Transverse colon (tissue), 4 donors: ENCODE measurements around the gene ABCG8. TPM values are rescaled to one million over a fixed set of nuclear protein-coding genes. Genes with fewer than 3 reads are reported as not detected.

Experiments
- DNase-seq: peaks from one replicate; pipeline ENCODE4 v3.0.0-alpha.2; 2019
- H3K27ac ChIP-seq, 4 donors: fragments of 200-600 bp; sonication (generic); 2 replicates each; pipeline ENCODE4 v1.5.1; 2016 to 2018; ENCODE audit warnings: inconsistent platforms in 4 of 4
- H3K27me3 ChIP-seq: fragments of 200-600 bp; sonication (generic); 2 replicates; pipeline ENCODE4 v1.5.1; 2017; ENCODE audit warnings: inconsistent platforms
- H3K36me3 ChIP-seq, 4 donors: fragments of 200-600 bp; sonication (generic); 2 replicates each; pipeline ENCODE4 v1.5.1; 2017 to 2019; ENCODE audit warnings: inconsistent platforms in 4 of 4
- H3K4me1 ChIP-seq, 4 donors: fragments of 200-600 bp; sonication (generic); 2 replicates each; pipeline ENCODE4 v1.5.1; 2017 to 2020; ENCODE audit warnings: inconsistent platforms in 4 of 4
- H3K4me3 ChIP-seq, 4 donors: fragments of 200-600 bp; sonication (generic); 1 replicate in 1 of 4; 2 replicates in 3 of 4; pipeline versions ENCODE4 v1.5.1 to v1.6.1; 2017 to 2019; ENCODE audit warnings: inconsistent platforms in 4 of 4
- H3K9me3 ChIP-seq, 2 donors: fragments of 200-600 bp; sonication (generic); 2 replicates each; pipeline ENCODE4 v1.5.1; 2017 to 2019; ENCODE audit warnings: inconsistent platforms in 2 of 2
- EP300 ChIP-seq: sonication (generic); formaldehyde crosslinking; IDR thresholded peaks from one replicate; pipeline ENCODE4 v1.6.1; 2017; ENCODE audit warnings: antibody characterized with exemption, low read depth
- POLR2A ChIP-seq: fragments of 450-650 bp; IDR thresholded peaks from one replicate; pipeline ENCODE4 v1.6.1; 2016; ENCODE audit warnings: antibody characterized with exemption, mild to moderate bottlenecking, moderate library complexity
- POLR2AphosphoS5 ChIP-seq, 3 donors: sonication (generic); formaldehyde crosslinking; IDR thresholded peaks; one replicate each; pipeline ENCODE4 v1.6.1; 2016; ENCODE audit warnings: antibody characterized with exemption in 3 of 3
- WGBS, 2 donors: methylation state at CpG; one replicate each; pipeline ENCODE4 v1.1.5; 2018; ENCODE audit warnings: low coverage in 1 of 2; 5-methylcytosine and 5-hydroxymethylcytosine counted together
- in situ Hi-C, 4 donors: fragments of 200-750 bp; cut with MboI; loops; one replicate each; pipeline versions ENCODE4 v1.15.0 to v1.15.1; 2017; ENCODE audit warnings: low sequenced_read_pairs in 3 of 4, low pct_ligation_motif_present in 1 of 4, low pct_unique_long_range_greater_than_20kb in 1 of 4
- intact Hi-C: fragments of 100-400 bp; cut with DNase I; formaldehyde crosslinking; loops from one replicate; pipeline ENCODE4 v1.15.1; 2023; ENCODE audit warnings: low total_unique reads
- total RNA-seq, 4 donors: library from RNA; depleted of rRNA; stranded (reverse); fragments of >200 nt; gene quantifications; one replicate each; pipeline ENCODE4 v1.1.0, GENCODE V29; 2016
- TF ChIP-seq, protein P1 (sequence below), 5 experiments: fragments of 200-600 bp in 3 of 5; fragments of 450-650 bp in 2 of 5; sonication (generic) in 3 of 5; IDR thresholded peaks; 1 replicate in 2 of 5; 2 replicates in 3 of 5; pipeline ENCODE4 v1.5.1; 2016 to 2017; ENCODE audit warnings: antibody characterized with exemption in 5 of 5, inconsistent platforms in 3 of 5, mild to moderate bottlenecking in 2 of 5, moderate library complexity in 1 of 5

The ABCG8 gene
- total RNA-seq, 4 donors from 2014 or later, result 0.41 TPM; not detected in 3

DNA sequence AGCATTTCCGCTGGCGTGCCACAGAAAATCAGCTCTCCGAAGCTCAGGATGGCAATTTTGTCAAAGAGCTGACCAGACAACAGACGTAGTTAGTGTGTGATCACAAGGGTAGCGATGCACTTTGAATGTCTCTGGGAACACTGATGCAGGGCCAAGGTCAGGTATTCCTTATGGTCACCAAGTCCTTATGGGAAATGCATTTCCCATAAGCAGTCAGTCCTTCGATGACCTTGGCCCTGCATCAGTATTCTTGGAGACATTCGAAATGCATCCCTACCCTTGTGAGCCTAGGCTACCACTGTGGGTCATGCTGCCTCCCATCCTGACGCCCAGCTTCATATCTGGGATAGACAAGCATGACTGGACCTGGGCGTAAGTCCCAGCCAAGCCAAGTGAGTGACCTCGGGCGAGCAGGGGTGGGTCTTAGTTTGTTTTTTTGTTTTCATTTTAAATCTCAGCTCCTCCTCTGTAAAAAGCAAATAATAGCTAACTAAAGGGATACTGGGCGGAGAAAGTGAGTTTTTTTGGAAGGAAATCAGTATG, 13.7 kb upstream of the ABCG8 start:
- no peaks in the 10 kb centered on the region for H3K36me3 ChIP-seq
- H3K4me1 ChIP-seq, result peaks cover 0 to 2% (median under 1%) of the 10 kb centered on the region in 4 donors
- TF ChIP-seq POLR2AphosphoS5 (IDR thresholded peaks at IDR 0.05) (no peak), POLR2A (no peak), EP300 (no peak)
- TF ChIP-seq, protein P1, sequence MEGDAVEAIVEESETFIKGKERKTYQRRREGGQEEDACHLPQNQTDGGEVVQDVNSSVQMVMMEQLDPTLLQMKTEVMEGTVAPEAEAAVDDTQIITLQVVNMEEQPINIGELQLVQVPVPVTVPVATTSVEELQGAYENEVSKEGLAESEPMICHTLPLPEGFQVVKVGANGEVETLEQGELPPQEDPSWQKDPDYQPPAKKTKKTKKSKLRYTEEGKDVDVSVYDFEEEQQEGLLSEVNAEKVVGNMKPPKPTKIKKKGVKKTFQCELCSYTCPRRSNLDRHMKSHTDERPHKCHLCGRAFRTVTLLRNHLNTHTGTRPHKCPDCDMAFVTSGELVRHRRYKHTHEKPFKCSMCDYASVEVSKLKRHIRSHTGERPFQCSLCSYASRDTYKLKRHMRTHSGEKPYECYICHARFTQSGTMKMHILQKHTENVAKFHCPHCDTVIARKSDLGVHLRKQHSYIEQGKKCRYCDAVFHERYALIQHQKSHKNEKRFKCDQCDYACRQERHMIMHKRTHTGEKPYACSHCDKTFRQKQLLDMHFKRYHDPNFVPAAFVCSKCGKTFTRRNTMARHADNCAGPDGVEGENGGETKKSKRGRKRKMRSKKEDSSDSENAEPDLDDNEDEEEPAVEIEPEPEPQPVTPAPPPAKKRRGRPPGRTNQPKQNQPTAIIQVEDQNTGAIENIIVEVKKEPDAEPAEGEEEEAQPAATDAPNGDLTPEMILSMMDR (IDR thresholded peaks at IDR 0.05), result no peak
- no peak overlapping the region for H3K4me3 ChIP-seq
- no peaks in the 10 kb centered on the region for H3K9me3 ChIP-seq
- intact Hi-C loops, result no loop called here
- H3K27ac ChIP-seq, result no peak overlapping the region
- in situ Hi-C loops, result no loop called here
- 86 to 87% methylated on average over 10 to 12 of the region's 12 CpGs for WGBS, 2 donors
- H3K27me3 ChIP-seq, result peaks cover 5% of the 10 kb centered on the region
- DNase-seq, result no peak

DNA sequence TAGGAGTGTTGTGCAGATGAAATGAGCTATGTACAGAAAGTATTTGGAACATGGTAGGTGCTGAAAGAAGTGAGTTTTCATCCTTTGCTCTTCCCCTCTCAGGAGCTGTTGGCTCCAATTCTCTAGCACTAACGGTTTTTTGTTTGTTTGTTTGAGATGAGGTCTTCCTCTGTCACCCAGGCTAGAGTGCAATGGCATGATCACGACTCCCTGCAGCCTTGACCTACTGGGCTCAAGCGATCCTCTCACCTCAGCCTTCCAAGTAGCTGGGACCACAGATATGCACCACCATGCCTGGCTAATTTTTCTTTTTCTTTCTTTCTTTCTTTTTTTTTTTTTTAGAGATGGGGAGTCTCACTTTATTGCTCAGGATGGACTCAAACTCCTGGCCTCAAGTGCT, 12.9 kb upstream of the ABCG8 start:
- Histone ChIP-seq H3K27ac (no peak overlapping the region), H3K9me3 (no peaks in the 10 kb centered on the region), H3K4me1 (no peaks in the 10 kb centered on the region), H3K27me3 (peaks cover 12% of the 10 kb centered on the region), H3K4me3 (no peak overlapping the region), H3K36me3 (no peaks in the 10 kb centered on the region)
- in situ Hi-C loops (no loop called here), intact Hi-C loops (no loop called here)
- TF ChIP-seq POLR2AphosphoS5 (IDR thresholded peaks at IDR 0.05), result no peak
- TF ChIP-seq EP300, result no peak
- TF ChIP-seq, protein P1 (IDR thresholded peaks at IDR 0.05), result no peak
- TF ChIP-seq POLR2A, result no peak
- no peak for DNase-seq
- WGBS, 2 donors, result 74 to 86% methylated on average over 3 of the region's 3 CpGs

DNA sequence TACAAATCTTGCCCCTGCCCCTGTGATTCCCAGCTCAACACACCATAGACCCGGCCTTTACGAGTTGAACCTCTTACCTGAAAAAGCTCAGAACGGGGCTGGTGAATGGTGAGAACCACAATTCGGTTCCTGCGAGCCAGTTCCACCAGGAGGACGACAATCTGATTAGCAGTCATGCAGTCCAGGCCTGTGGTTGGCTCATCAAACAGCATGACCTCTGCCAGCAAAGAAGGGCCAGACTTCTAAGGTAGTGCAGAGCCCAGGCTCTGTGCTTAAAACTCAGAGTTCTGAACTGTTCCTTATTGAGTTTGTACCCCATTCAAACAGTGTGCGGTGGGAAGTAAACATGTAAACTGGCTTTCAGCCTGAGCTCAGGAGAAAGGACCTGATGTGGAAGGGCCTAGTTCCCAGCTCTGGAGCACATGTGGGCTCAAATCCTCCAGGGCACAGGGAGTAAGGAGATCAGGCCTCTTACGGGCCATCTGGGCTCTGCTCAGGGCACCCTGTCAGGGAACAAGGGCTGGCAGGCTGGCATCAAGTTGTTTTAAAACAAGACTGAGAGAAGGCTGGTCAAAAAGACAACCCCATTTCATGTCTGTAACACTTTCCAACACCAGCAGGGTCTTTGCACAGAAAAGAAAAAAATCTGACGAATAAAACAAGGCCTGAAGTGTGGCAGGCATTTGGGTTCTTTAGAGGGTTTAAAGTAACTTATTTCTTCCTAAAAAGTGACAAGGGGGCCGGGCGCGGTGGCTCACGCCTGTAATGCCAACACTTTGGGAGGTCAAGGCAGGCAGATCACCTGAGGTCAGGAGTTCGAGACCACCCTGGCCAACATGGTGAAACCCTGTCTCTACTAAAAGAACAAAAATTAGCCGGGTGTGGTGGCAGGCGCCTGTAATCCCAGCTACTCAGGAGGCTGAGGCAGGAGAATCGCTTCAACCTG, 12.2 kb upstream of the ABCG8 start:
- no peaks in the 10 kb centered on the region for H3K9me3 ChIP-seq
- H3K27ac ChIP-seq, result no peak overlapping the region
- in situ Hi-C loops, result no loop called here
- 93 to 96% methylated on average over 4 to 16 of the region's 17 CpGs for WGBS, 2 donors
- no peak for DNase-seq
- peaks cover 19% of the 10 kb centered on the region for H3K27me3 ChIP-seq
- no peaks in the 10 kb centered on the region for H3K36me3 ChIP-seq
- no peaks in the 10 kb centered on the region for H3K4me1 ChIP-seq
- TF ChIP-seq POLR2A, result no peak
- no peak for TF ChIP-seq POLR2AphosphoS5 (IDR thresholded peaks at IDR 0.05)
- TF ChIP-seq, protein P1 (IDR thresholded peaks at IDR 0.05), result no peak
- TF ChIP-seq EP300, result no peak
- no peak overlapping the region for H3K4me3 ChIP-seq
- intact Hi-C loops, result no loop called here

GRCh38 chr2:43831543-43832294, 7.1 kb upstream of the ABCG8 start:
- H3K9me3 ChIP-seq, result no peaks in the 10 kb centered on the region
- TF ChIP-seq EP300, result no peak
- no peak for TF ChIP-seq POLR2AphosphoS5 (IDR thresholded peaks at IDR 0.05)
- TF ChIP-seq, protein P1 (IDR thresholded peaks at IDR 0.05), result no peak
- no peak for TF ChIP-seq POLR2A
- 10 to 19% methylated on average over 4 to 36 of the region's 54 CpGs for WGBS, 2 donors
- H3K27me3 ChIP-seq, result peaks cover 31% of the 10 kb centered on the region
- no peak for DNase-seq
- intact Hi-C loops, result no loop called here
- no peak overlapping the region for H3K27ac ChIP-seq
- H3K4me1 ChIP-seq, result no peaks in the 10 kb centered on the region
- peak overlapping the region in 3 of 4 donors; percentile 19 to 31 (median 25) for H3K4me3 ChIP-seq
- H3K36me3 ChIP-seq, result no peaks in the 10 kb centered on the region
- in situ Hi-C loops, result no loop called here
